Stimulated activated CD4-positive, alpha-beta T cell treated with anti-CD3 and anti-CD28 coated beads, Interleukin-1b, Interleukin-23, amount 100 ng/mL, for 48 hours (primary cell): Measurements from ENCODE around the gene EIF4E1B.
A peak's percentile ranks its signal among the peaks of the same experiment; 100 is the strongest.

Experiments
- DNase-seq: peaks from one replicate; pipeline ENCODE4 v3.0.0-alpha.2; 2020

EIF4E1B gene

GRCh38 chr5:176647843-176648473 is 17.5 kb downstream of the EIF4E1B start:
- DNase-seq = no peak

GRCh38 chr5:176648474-176649194 is 18.2 kb downstream of the EIF4E1B start:
- DNase-seq = no peak

DNA sequence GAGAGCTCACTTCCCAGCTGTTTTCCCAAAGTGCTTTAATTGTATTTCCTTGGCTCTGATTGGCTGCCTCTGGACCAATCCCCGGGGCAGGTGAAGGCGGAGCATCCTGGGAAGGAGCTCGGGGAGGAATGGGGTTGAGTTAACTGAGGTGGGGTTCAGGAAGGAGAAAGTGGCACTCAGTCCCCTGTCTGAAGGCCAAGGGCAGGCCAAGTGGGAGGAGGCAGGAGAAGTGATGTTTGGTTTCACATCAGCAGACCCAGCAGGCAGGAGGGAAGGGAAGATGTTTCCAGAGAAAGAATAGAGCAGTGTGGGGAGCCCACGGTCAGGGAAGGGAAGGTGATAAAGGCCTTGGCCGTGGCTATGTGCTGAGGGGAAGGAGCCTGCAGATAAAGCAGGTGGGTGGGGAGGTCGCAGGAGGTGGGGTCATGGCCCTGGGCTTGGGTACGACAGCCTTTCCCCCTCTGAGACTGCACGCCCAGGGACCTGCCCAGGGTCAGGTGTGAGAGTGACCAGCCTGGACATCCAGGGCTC is 19.9 kb downstream of the EIF4E1B start:
- no peak for DNase-seq

DNA sequence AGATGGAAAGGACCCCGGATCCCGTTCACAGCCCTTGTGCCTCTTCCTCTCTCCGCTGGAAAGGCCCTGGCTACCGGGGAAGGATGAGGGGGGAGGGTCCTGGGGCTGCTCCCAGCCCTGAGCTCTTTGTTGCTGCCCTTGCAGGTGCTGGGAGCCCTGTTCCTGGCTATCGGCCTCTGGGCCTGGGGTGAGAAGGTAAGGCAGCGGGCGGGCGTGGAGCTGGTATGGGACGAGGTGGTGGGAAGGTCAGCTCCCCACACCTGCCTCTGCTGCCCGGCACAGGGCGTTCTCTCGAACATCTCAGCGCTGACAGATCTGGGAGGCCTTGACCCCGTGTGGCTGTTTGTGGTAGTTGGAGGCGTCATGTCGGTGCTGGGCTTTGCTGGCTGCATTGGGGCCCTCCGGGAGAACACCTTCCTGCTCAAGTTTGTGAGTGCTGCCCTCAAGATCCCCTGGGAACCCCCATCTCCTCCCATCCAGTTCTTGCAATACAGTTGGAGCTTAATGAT is 21.1 kb downstream of the EIF4E1B start:
- DNase-seq = no peak

- DNase-seq = no peak
Measured at GRCh38 chr5:176652136-176652535, 21.7 kb downstream of the EIF4E1B start.

DNA sequence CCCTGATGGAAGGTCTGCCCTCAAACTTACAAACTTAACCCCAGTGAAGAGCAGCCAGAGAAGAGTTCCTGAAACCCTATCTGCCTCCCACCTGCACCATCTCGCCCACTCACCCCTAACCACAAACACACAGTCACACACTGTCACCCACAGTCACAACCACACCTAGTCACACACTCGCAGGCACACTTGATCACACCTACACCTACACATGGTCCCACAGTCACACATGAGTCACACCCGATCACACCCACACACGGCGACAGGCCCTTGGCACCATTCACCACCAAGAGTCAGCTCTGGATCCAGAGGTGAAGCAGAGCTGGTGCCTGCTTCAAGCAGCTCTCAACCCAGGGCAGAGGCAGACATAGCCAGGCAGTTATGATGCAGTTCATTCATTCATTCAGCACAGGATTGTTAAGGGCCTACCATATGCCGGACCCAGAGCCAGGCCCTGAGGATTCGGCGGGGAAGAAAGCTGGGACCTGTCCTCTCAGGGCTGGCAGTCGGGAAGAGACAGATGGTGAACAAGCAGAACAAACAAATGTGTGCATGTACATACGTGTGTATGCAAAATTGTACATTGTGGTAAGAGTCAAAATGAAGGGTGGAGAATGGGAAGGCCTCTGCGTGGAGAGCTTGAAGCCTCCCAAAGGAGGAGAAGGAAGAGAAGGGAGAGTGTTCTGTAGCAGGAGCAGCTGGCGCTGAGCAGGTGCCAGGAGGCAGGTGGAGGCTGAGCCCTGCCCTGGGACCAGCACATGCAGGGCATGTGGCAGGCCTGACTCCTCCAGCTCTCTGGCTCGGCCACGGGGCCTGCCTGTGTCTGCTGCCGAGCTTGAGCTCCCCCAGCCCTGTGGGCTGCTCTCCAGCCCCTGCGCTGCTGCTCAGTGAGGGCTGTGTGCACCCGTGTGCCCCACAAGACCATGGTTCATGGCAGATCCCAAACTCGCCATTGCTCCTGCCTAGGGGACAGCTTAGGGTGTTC is 23.2 kb downstream of the EIF4E1B start:
- DNase-seq = peak; percentile 86

- no peak for DNase-seq
Measured at GRCh38 chr5:176654856-176655255, 24.4 kb downstream of the EIF4E1B start.

DNA sequence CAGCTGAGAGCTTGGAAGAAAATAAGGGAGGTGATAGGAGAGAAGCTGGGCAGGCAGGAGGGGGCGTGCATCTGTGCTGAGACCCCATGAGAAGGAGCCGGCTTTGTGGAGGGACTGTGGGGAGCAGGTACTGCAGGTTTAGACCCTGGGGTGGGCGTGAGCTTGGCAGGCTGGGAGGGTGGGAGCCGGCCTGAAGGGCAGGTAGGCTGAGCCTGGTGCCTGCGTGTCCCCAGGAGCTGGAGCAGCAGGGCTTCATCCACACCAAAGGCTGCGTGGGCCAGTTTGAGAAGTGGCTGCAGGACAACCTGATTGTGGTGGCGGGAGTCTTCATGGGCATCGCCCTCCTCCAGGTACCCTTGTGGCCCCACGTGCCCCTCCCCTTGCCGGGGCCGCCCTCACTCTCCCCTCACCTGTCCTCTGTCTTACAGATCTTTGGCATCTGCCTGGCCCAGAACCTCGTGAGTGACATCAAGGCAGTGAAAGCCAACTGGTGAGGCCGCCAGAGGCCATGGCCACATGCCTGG is 26.1 kb downstream of the EIF4E1B start:
- DNase-seq = no peak

DNA sequence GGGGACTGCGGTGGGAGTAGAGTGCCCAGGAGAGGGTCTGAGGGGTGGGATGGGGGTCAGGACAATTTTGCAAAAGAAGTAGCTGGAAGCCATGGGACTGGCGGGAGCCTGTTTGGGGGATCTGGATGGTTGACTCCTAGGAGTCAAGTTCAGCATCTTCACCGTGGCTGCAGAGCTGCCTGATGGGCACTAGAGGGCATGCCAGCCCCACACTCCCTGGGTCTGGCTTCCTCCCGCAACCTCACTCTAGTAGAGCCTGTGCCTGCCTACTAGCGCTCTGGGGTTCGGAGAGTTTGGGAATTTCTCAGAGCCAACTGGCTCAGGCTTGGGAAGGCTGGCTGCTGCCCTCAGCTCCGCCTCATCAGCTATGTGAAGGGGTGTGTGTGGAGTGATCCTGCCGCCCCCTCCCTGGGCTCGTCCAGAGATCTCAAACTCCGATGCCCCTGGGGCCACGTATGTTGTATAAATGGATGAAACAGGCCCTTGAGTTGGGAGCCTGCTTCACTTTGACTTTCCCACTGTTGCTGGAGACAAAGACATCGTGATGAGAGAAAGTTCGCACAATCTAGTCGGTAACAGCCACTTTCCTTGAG is 27.6 kb downstream of the EIF4E1B start:
- peak; percentile 60 for DNase-seq

DNA sequence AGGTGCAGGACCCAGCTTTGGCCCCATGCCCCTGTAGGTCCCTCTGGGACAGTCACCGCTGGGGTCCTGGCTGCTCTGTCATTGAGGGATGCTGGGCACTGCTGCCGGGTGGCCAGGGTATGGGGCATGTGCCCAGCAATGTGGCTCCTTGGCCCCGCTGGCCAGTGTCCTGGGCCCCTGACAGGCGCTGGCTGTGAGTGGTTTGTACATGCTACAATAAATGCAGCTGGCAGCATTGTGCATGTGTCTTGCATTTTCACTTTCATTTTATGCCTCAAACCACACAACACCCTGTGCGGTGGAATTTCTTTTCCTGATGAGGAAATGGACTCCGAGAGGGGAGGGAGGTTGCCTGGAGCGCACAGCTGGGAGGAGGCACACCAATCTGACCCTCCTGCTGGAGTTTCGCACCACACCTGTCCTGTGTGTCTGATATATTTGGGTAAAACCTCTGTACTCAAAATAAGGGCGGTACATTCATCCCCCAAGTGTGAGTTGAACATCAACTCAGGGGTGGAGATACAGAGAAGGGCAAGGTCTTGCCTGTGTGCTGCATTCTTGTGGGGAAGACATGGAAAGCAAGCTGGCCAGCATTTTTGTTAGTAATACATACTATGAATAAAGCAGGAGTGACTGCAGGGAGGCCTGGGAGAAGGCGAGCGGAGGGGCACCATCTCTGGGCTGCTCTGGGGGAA is 28.5 kb downstream of the EIF4E1B start:
- no peak for DNase-seq

- DNase-seq = no peak
Measured at GRCh38 chr5:176659512-176659839, 29.0 kb downstream of the EIF4E1B start.

GRCh38 chr5:176659860-176660461 is 29.5 kb downstream of the EIF4E1B start:
- DNase-seq = no peak

DNA sequence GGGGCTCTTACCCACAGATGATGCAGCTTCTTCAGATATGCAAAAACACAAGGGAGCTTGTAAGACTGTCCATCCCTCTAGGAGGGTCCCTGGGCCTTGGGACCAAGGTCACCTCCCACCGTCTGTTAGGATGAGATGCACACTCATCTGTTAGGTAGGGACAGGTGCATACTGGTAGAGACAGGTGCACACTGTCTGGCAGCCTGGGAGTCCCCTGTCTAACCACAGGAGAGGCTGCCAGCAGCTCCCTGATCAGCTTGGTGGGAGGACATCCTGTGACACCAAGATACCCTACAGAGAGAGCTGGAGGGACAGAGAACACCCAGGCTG is 30.0 kb downstream of the EIF4E1B start:
- no peak for DNase-seq

DNA sequence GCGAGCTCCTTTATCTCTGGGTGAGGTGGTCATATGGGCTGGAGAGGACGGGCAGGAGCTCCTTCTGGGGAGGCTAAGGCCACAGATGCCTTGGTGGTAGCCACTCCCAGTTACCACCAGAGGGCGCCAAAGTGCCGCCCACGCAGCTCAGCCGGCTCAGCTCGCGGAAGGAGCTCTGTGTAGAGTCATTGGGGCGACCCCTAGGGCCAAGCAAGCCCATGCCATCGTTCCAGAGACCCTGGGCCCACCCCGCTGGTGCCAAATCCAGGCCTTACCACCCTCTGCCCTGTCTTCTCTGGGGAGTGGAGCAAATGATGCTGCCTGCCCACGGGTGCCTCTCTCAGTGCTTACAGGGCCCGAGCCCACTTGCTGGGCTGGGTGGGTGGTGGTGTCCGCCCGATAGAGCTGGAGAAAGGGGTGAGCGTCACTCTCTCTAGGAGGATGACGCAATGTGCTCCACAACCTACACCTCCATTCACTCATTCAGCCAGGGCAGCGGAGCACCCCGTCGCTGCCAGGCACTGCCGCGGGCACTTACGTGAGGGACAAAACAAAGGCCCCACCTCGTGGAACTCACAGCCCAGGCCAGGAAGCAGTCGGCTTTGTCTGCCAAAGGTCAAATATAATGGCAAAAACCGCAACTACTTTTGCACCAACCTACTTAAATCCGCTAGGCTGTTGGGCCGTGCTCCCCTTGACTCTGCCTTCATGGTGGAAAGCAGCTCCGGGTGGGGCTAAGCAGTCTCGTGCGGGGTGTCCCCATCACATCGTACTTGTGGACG is 30.6 kb downstream of the EIF4E1B start:
- DNase-seq = peak; percentile 75

- no peak for DNase-seq
Measured at GRCh38 chr5:176661676-176662075, 31.2 kb downstream of the EIF4E1B start.

DNA sequence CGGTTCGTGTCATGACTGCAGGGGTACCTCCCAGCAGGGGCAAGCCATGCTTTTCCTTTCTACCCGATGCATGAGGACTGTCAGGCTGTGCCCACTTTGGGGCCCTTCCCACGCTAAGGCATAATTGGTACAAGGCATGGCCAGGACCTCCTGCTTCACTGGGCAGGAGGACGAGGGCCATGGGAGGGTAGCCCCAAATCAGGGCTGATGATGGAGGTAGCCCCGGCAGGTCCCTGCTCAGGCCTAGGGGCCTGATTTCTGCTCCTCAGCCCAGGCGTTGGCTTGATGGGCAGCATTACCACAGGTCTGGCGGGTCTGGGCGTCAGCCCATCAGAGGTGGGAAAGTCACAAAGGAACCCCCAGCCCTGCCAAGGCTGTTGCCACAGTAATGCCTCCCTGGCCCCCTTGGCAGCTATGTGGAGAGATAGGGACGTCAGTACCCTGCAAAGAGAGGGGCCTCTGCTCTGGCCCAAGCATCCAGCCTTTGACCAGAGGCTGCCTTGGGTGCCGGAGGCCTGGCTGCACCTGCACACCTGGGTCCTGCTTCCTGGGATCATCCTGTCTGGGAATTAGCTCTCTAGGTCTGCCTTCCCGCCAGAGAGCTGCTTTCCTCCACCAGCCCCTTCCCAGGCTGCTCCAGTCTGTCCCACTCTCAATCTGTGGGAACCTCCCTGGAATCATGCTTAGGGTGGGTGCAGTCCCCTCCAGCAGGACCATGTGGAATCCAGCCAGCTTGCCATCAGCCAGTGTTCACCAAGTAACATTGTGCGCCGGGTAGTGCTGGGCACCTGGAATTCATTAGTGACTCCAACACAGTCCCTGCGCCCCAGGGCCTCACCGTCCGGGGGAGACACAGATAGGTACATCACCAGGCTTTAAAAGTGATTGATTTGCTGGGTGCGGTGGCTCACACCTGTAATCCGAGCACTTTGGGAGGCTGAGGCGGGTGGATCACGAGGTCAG is 32.2 kb downstream of the EIF4E1B start:
- no peak for DNase-seq

- no peak for DNase-seq
Measured at GRCh38 chr5:176663566-176663965, 33.1 kb downstream of the EIF4E1B start.

GRCh38 chr5:176664479-176664878 is 34.0 kb downstream of the EIF4E1B start:
- DNase-seq = no peak

DNA sequence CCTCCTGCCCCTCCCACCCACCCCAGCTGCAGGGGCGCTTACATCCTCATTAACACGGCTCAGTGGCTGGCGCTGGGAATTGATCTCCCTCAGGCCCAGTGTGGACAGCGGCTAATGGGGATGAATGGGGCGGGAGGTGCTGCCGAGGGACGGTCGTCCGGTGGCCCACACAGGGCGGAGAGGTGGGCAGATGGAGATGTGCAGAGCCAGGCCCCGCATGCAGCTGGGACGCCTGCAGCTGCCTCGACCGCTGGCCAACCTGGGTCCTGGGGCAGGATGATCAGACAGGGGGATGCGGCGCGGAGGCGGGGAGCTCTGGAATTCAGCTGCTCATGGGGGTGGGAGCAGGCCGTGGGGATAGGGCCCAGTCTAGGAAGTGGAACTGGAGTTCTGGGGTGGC is 34.4 kb downstream of the EIF4E1B start:
- DNase-seq = no peak

- no peak for DNase-seq
Measured at GRCh38 chr5:176665517-176665916, 35.0 kb downstream of the EIF4E1B start.
